ENCODE data around the gene CNTLN. TPM values are rescaled to one million over a fixed set of nuclear protein-coding genes. Genes with fewer than 3 reads are reported as not detected.
A peak's percentile ranks its signal among the peaks of the same experiment; 100 is the strongest.

The CNTLN gene
- total RNA-seq, 1 donor from 2014 or later = 7.8 TPM

DNA sequence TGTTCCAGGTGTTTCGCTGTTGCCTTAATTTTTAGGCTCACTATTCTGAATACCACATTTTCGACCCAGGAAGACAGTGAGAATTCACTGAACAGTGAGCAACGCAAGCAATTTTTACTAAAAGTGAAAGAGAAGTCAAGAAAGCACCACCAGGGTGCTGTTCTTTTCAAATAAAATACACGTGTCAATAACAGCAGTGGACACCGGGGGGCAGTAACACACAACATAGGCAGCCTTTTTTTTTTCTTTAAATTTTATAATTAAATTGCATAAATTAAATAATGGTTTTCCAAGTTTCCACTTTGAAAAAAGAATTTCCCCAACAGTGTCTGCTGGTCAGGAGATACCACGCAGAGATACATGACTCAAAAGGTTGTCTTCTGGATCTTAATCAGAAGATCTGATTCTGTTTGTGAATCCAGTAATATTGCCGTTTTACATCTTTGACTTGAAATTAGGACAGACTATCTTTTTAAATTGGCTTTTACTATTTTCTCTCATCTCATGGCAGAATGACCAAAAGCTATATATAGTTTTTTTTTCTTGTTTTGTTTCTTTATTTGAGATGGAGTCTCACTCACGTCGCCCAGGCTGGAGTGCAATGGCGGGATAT, 396.9 kb downstream of the CNTLN start:
- DNase-seq (ENCODE audit: low spot score) = no peak
- Mint-ChIP-seq H3K36me3 (ENCODE audit: low read depth) (no peaks in the 10 kb centered on the region), H3K27ac (ENCODE audit: unreplicated experiment) (no peak overlapping the region), H3K4me3 (ENCODE audit: unreplicated experiment) (no peak overlapping the region), H3K27me3 (ENCODE audit: low read depth) (peaks cover 12% of the 10 kb centered on the region), H3K9me3 (ENCODE audit: low read depth) (no peaks in the 10 kb centered on the region), H3K4me1 (ENCODE audit: low read depth) (no peaks in the 10 kb centered on the region)
- TF ChIP-seq CTCF (IDR thresholded peaks at IDR 0.05) = peak; percentile 94

DNA sequence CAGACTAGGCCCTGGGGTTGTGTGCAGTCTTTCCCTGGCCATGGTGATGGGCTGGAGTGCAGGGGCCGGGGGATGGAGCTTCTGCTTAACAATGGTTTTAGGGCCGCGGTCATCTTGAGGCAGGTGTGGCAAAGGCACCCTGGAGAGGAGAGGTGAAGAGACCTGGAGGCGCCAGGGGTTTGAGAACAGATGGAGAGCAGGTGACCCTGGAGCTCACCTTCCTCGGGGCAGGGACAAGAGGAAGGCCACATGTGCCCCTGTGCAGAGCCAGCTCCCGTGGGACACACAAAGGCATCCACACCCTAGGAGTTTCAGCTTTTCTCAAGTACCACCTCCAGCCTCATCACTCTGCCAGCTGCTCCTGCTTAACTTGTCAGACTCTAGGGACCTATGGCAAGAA, 397.6 kb downstream of the CNTLN start:
- Mint-ChIP-seq H3K4me3 (ENCODE audit: unreplicated experiment) (no peak overlapping the region), H3K27me3 (ENCODE audit: low read depth) (peaks cover 12% of the 10 kb centered on the region), H3K9me3 (ENCODE audit: low read depth) (no peaks in the 10 kb centered on the region), H3K4me1 (ENCODE audit: low read depth) (no peaks in the 10 kb centered on the region), H3K36me3 (ENCODE audit: low read depth) (no peaks in the 10 kb centered on the region), H3K27ac (ENCODE audit: unreplicated experiment) (no peak overlapping the region)
- no peak for DNase-seq (ENCODE audit: low spot score)
- no peak for TF ChIP-seq CTCF (IDR thresholded peaks at IDR 0.05)

DNA sequence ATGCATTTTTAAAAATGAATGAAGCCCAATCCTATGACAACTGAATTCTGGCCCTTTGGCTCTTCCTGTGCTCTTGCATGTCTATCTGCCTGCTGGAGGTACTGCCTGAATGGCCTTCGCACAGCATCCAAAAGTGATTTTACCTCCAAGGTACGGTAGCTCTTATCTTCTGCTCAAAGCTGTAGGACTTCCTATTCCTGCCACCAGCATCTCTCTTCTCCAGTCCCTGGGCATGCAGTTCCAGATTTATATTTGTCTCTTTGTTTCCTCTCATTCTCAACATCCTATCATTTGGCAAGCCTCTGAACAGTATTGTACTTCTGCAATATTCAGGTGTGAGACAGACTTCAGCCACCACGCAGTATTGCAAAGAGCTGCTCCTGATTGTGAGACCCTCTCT, 400.3 kb downstream of the CNTLN start:
- Mint-ChIP-seq H3K4me1 (ENCODE audit: low read depth) (no peaks in the 10 kb centered on the region), H3K36me3 (ENCODE audit: low read depth) (no peaks in the 10 kb centered on the region)

DNA sequence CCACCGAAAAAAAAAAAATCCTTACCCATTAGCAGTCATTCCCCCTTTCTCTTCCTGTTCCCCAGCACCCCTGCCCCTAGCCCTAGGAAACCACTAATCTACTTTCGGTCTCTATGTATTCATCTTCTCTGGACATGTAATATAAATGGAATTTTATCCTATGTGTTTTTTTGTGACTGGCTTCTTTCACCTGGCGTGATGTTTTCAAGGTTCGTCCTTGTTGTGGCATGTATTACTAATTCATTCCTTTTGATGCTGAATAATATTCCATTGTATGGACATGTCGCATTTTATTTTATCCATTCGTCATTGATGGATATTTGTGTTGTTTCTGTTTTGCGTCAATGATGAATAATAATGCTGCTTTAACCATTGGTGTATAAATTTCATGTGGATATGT, 401.2 kb downstream of the CNTLN start:
- Mint-ChIP-seq H3K9me3 (ENCODE audit: low read depth) (peaks cover 8% of the 10 kb centered on the region), H3K36me3 (ENCODE audit: low read depth) (no peaks in the 10 kb centered on the region), H3K4me1 (ENCODE audit: low read depth) (no peaks in the 10 kb centered on the region), H3K27me3 (ENCODE audit: low read depth) (peaks cover 14% of the 10 kb centered on the region), H3K27ac (ENCODE audit: unreplicated experiment) (no peak overlapping the region), H3K4me3 (ENCODE audit: unreplicated experiment) (no peak overlapping the region)
- no peak for DNase-seq (ENCODE audit: low spot score)
- no peak for TF ChIP-seq CTCF (IDR thresholded peaks at IDR 0.05)

More for the DNA sequence above, 400.3 kb downstream of the CNTLN start:
- H3K4me3 Mint-ChIP-seq (ENCODE audit: unreplicated experiment) = no peak overlapping the region
- H3K9me3 Mint-ChIP-seq (ENCODE audit: low read depth) = no peaks in the 10 kb centered on the region
- no peak for DNase-seq (ENCODE audit: low spot score)
- H3K27ac Mint-ChIP-seq (ENCODE audit: unreplicated experiment) = no peak overlapping the region
- H3K27me3 Mint-ChIP-seq (ENCODE audit: low read depth) = peaks cover 14% of the 10 kb centered on the region
- TF ChIP-seq CTCF (IDR thresholded peaks at IDR 0.05) = no peak

- Mint-ChIP-seq H3K36me3 (ENCODE audit: low read depth) (no peaks in the 10 kb centered on the region), H3K4me1 (ENCODE audit: low read depth) (no peaks in the 10 kb centered on the region), H3K9me3 (ENCODE audit: low read depth) (peaks cover 23% of the 10 kb centered on the region), H3K4me3 (ENCODE audit: unreplicated experiment) (no peak overlapping the region), H3K27ac (ENCODE audit: unreplicated experiment) (no peak overlapping the region), H3K27me3 (ENCODE audit: low read depth) (no peaks in the 10 kb centered on the region)
- no peak for DNase-seq (ENCODE audit: low spot score)
- no peak for TF ChIP-seq CTCF (IDR thresholded peaks at IDR 0.05)
Measured at GRCh38 chr9:17551023-17551422, 416.2 kb downstream of the CNTLN start.
